ENCODE measurements around the gene SAP25. TPM values are rescaled to one million over a fixed set of nuclear protein-coding genes. Genes with fewer than 3 reads are reported as not detected.

Gene SAP25
- total RNA-seq, 1 donor from 2014 or later, result 2.6 TPM

GRCh38 chr7:100607111-100607510, 33.4 kb upstream of the SAP25 start:
- Mint-ChIP-seq H3K36me3 (ENCODE audit: low read depth, unreplicated experiment) (peaks cover 3% of the 10 kb centered on the region), H3K27ac (ENCODE audit: unreplicated experiment) (no peak overlapping the region), H3K9me3 (ENCODE audit: unreplicated experiment) (no peaks in the 10 kb centered on the region), H3K4me3 (ENCODE audit: unreplicated experiment) (no peak overlapping the region), H3K27me3 (ENCODE audit: unreplicated experiment) (peaks cover 5% of the 10 kb centered on the region), H3K4me1 (ENCODE audit: unreplicated experiment) (peaks cover 8% of the 10 kb centered on the region)
- TF ChIP-seq CTCF (IDR thresholded peaks at IDR 0.05; ENCODE audit: unreplicated experiment), result no peak
- DNase-seq (ENCODE audit: low spot score), result no peak

GRCh38 chr7:100606313-100606712, 32.6 kb upstream of the SAP25 start:
- Mint-ChIP-seq H3K4me3 (ENCODE audit: unreplicated experiment) (no peak overlapping the region), H3K36me3 (ENCODE audit: low read depth, unreplicated experiment) (peaks cover 3% of the 10 kb centered on the region), H3K27me3 (ENCODE audit: unreplicated experiment) (peaks cover 5% of the 10 kb centered on the region), H3K27ac (ENCODE audit: unreplicated experiment) (no peak overlapping the region), H3K9me3 (ENCODE audit: unreplicated experiment) (no peaks in the 10 kb centered on the region), H3K4me1 (ENCODE audit: unreplicated experiment) (peaks cover 4% of the 10 kb centered on the region)
- no peak for TF ChIP-seq CTCF (IDR thresholded peaks at IDR 0.05; ENCODE audit: unreplicated experiment)
- no peak for DNase-seq (ENCODE audit: low spot score)

GRCh38 chr7:100604976-100605911, 31.5 kb upstream of the SAP25 start:
- Mint-ChIP-seq H3K27ac (ENCODE audit: unreplicated experiment) (no peak overlapping the region), H3K9me3 (ENCODE audit: unreplicated experiment) (no peaks in the 10 kb centered on the region), H3K36me3 (ENCODE audit: low read depth, unreplicated experiment) (peaks cover 3% of the 10 kb centered on the region), H3K27me3 (ENCODE audit: unreplicated experiment) (peaks cover 5% of the 10 kb centered on the region), H3K4me1 (ENCODE audit: unreplicated experiment) (peaks cover 2% of the 10 kb centered on the region), H3K4me3 (ENCODE audit: unreplicated experiment) (no peak overlapping the region)
- DNase-seq (ENCODE audit: low spot score), result peak; percentile 45
- no peak for TF ChIP-seq CTCF (IDR thresholded peaks at IDR 0.05; ENCODE audit: unreplicated experiment)

- H3K27me3 Mint-ChIP-seq (ENCODE audit: unreplicated experiment), result peaks cover 5% of the 10 kb centered on the region
- no peak overlapping the region for H3K4me3 Mint-ChIP-seq (ENCODE audit: unreplicated experiment)
- H3K36me3 Mint-ChIP-seq (ENCODE audit: low read depth, unreplicated experiment), result no peaks in the 10 kb centered on the region
- no peak overlapping the region for H3K27ac Mint-ChIP-seq (ENCODE audit: unreplicated experiment)
- DNase-seq (ENCODE audit: low spot score), result peak; percentile 70
- no peaks in the 10 kb centered on the region for H3K9me3 Mint-ChIP-seq (ENCODE audit: unreplicated experiment)
- TF ChIP-seq CTCF (IDR thresholded peaks at IDR 0.05; ENCODE audit: unreplicated experiment), result no peak
- H3K4me1 Mint-ChIP-seq (ENCODE audit: unreplicated experiment), result peaks cover 2% of the 10 kb centered on the region
Measured at GRCh38 chr7:100604028-100604975, 30.6 kb upstream of the SAP25 start.

Measured in endothelial cell (in vitro differentiated cells).